ENCODE measurements around the gene PTCH1.

PTCH1 gene

GRCh38 chr9:95440447-95440846, 76.3 kb downstream of the PTCH1 start:
- DNase-seq (ENCODE audit: low spot score), result no peak

GRCh38 chr9:95438561-95439357, 78.0 kb downstream of the PTCH1 start:
- no peak for DNase-seq (ENCODE audit: low spot score)

DNA sequence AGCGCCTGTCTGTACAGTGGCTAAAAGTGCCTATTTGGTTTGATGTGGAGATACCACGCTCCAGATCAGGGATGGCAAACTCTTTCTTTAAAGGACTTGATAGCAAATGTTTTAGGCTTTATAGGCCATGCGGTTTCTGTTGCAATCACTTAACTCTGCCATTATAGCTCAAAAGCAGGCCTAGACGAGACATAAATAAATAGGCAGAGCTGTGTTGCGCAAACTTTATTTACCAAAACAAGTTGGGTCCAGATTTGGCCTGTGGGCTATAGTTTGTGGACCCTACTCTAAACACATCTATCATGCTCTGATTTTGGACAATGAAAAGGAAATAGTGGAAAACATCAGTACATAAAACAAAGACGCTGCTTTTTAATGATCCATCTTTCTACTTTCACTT, 79.2 kb downstream of the PTCH1 start:
- DNase-seq (ENCODE audit: low spot score), result no peak

GRCh38 chr9:95436416-95436815, 80.4 kb downstream of the PTCH1 start:
- DNase-seq (ENCODE audit: low spot score), result no peak

DNA sequence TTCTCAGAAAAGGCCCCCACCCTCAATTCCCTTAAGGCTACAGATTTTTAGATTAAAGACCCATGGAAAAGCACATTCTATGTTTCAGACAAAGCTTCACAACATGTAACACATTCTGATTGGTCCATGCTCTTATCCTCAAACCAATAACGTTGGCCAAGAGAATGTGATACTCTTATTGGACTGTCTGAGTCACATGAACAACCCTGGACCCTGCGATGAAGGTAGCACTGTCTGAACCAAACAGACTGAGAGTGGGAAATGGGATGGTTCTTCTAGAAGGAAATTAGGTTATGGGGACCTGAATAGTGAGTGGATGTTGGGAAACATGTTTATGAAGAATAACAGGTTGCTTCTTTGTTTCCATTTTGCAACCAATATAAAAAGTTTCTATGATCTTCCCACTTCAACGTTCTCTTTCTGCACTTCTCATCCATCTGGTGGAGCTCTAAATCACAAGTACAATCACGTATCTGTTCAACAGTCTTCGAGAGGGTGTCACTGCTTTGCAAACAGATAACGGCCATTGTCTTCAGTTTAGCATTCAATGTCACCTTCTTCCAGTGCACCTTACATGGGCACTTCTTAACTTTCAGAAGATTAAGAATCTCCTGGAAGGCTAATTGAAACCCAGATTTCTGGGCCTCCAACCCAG, 81.6 kb downstream of the PTCH1 start:
- DNase-seq (ENCODE audit: low spot score), result no peak

DNA sequence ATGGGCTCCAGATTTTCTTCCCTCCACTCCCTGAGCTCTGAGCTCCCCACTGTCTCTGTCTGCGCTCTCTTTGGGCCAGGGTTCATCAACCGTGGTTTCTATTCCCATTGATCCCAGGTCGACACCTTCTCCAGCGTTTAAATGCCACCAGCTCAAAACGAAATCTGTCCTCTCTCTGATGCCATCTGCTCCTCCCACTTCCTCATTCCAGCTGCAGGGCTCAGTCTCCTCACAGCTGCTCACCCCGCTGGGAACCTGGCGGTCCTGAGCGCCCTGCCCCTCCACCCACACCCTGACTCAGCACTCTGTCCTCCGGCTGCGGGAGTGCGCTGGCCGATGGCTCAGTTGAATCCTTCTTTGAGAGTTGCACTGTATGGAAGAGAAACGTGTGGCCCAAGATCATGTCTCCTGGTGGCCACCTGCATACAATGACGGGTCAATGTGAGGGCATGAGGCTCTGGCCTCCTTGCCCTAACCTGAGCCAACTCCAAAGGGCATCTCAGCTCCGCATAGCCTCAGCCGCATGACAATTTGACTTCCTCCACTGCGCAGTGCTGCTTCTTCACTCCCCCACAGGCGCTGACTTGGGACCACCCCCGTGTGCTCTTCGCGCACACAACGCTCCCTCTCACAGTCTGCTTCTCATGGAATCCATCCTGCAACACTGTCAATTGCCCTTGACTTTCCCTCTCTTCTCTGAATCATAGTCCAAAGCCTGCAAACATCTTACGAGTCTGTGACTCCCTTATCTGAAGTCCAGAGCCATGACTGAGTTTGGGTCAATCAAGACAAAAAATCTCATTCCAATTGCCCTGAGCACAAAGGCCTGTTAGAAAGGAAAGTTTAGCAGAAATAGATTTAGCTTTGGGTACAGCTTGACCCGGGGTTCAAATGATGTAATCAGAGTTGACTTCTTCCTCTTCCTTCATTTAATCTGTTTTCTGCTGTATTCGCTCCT, 82.4 kb downstream of the PTCH1 start:
- no peak for DNase-seq (ENCODE audit: low spot score)

GRCh38 chr9:95433096-95433819, 83.5 kb downstream of the PTCH1 start:
- no peak for DNase-seq (ENCODE audit: low spot score)

- DNase-seq (ENCODE audit: low spot score), result no peak
These were observed 85.5 kb downstream of the PTCH1 start for GRCh38 chr9:95431286-95431685.

- DNase-seq (ENCODE audit: low spot score), result no peak
These were observed 86.7 kb downstream of the PTCH1 start for GRCh38 chr9:95429948-95430620.

DNA sequence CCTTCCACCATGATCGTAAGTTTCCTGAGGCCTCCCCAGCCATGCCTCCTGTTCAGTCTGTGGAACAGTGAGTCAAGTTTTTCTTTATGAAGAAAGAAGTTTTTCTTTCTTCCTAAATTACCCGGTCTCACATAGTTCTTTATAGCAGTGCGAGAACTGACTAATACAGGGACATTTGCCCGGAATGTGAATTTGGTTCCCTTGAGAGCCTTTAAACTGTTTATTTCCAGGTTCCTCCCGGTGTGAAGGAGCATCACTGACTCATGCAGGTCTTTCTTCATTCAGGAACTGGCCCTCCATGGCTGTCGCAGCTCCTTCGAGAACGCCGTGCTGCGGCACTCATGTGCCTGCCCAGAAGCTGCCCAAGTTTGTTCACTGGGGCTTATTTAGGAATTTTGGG, 87.7 kb downstream of the PTCH1 start:
- DNase-seq (ENCODE audit: low spot score), result no peak

DNA sequence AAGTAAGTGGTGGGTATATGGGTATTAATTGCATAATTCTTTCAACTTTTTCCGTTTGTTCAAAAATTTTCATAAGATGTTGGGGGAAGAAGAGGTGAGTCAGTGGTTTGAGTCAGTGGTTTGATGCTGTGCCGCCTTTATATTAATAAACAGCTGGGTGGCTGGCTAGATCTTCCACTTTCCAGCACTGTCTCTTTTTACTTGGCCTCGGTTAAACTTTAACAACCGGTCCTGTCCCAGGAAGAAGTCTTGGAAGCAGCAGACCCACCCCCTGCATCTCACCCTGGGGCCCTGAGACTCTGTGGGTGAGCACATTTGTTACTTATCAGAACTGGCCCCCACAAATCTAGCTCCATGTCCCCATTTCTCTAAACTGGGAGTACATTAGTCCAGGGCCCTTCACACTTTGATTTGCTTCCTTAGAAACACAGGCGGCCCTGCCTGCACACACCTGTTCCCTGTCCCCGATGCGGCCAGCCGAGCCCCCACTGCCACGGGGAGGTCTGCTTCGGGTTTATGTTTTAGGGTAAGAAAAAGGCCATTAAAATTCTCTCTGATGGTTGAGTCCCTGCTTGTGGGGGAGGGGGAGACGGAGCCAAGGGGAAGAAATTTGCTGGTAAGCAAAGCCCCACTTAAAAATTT, 90.7 kb downstream of the PTCH1 start:
- no peak for DNase-seq (ENCODE audit: low spot score)

- no peak for DNase-seq (ENCODE audit: low spot score)
These were observed 94.1 kb downstream of the PTCH1 start for GRCh38 chr9:95422650-95423049.

DNA sequence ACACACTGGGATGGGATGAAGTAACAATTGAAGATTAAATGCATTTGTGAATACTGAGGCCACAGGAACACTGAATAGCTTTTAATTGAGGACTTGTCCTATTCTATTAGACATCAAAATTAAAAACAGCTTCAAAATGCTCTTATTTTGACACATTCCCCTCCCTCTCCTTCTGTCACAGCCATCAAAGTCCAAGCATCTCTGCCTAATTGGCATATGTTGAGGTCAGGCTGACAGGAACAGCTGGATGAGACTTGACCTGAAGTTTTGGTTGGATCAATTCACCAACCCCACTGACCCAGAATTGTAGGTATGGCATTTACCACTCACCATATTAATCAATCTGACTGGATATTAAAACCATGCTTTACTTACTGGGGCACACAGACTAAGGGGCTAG, 96.3 kb downstream of the PTCH1 start:
- DNase-seq (ENCODE audit: low spot score), result no peak

- no peak for DNase-seq (ENCODE audit: low spot score)
These were observed 97.3 kb downstream of the PTCH1 start for GRCh38 chr9:95419444-95419843.

GRCh38 chr9:95415158-95415557, 101.6 kb downstream of the PTCH1 start:
- DNase-seq (ENCODE audit: low spot score), result no peak

DNA sequence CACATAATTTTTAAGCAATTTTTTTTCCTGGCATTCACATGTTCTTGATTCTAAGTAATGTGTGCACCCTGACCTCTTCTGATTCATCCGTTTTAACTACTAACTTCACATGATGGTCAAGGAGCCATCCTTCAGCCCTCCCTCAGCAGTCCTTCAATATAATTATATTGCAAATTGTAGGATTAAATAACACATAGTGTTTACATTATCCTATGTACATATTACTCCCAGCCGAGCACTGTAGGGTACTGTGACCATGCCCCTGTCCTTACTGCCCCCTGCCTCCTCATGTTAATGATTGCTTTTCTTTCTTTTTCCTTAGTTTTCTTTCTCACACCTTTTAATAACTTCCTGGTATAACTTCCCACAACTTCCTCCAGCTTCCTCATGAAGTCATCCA, 103.0 kb downstream of the PTCH1 start:
- no peak for DNase-seq (ENCODE audit: low spot score)

GRCh38 chr9:95411054-95411892, 105.5 kb downstream of the PTCH1 start:
- no peak for DNase-seq (ENCODE audit: low spot score)

- no peak for DNase-seq (ENCODE audit: low spot score)
These were observed 106.9 kb downstream of the PTCH1 start for GRCh38 chr9:95409650-95410426.

DNA sequence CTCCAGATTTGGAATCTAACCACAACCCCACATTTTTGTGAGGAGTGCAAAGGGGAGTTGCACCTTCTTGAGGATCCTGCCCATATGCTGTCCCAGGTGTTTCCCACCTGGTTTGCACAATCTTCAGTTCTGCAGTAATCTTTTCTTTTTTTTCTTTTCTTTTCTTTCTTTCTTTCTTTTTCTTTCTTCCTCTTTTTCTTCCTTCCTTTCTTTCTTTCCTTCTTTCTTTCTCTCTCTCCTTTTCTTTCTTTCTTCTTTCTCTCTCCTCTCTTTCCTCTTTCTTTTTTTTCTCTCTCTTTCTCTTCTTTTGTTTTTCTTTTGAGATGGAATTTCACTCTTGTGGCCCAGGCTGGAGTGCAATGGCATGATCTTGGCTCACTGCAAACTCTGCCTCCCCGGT, 109.2 kb downstream of the PTCH1 start:
- no peak for DNase-seq (ENCODE audit: low spot score)

Data from CD4-positive, alpha-beta T cell treated with Interleukin-15 for 4 hours (primary cell).